ENCODE data around the gene VIPR2. TPM values are rescaled to one million over a fixed set of nuclear protein-coding genes. Genes with fewer than 3 reads are reported as not detected.

VIPR2 gene
- polyA plus RNA-seq, 1 donor from 2014 or later: 0.51 TPM

DNA sequence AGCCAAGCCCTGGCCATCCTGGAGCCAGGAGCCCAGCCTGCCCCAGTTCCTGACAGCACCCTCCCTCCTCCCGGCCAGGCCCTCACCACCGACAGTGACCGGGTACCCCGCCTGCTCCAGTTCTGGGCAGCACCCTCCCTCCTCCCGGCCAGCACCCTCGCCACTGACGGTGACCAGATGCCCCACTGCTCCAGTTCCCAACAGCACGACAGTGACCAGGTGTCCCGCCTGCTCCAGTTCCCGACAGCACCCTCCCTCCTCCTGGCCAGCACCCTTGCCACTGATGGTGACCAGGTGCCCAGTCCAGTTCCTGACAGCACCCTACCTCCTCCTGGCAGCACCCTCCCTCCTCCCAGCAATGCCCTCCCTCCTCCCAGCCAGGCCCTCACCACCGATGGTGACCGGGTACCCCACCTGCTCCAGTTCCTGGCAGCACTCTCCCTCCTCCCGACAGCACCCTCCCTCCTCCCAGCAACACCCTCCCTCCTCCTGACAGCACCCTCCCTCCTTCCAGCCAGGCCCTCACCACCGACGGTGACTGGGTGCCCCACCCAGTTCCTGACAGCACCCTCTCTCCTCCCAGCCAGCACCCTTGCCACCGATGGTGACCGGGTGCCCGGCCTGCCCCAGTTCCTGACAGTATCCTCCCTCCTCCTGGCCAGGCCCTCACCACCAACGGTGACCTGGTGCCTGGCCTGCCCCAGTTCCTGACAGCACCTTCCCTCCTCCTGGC, 40.3 kb downstream of the VIPR2 start:
- no peak overlapping the region for H3K27ac ChIP-seq (ENCODE audit: low read length)
- H3K4me3 ChIP-seq (ENCODE audit: low read length): no peak overlapping the region
- no peaks in the 10 kb centered on the region for H3F3A ChIP-seq (ENCODE audit: insufficient read depth, low read length, poor library complexity, severe bottlenecking)
- no peaks in the 10 kb centered on the region for H3K27me3 ChIP-seq (ENCODE audit: insufficient read depth, low read depth, low read length)
- H3K9me3 ChIP-seq (ENCODE audit: low read length): no peaks in the 10 kb centered on the region
- no peak overlapping the region for H2AFZ ChIP-seq (ENCODE audit: low read depth, low read length)
- H3K9me2 ChIP-seq (ENCODE audit: insufficient read depth, low read length): no peaks in the 10 kb centered on the region
- H3K4me2 ChIP-seq (ENCODE audit: low read length): no peak overlapping the region
- TF ChIP-seq POLR2AphosphoS5 (IDR thresholded peaks at IDR 0.05): no peak
- no peaks in the 10 kb centered on the region for H3K79me2 ChIP-seq (replicated peaks; ENCODE audit: insufficient read depth, low read length)
- H4K20me1 ChIP-seq (ENCODE audit: insufficient read depth): no peaks in the 10 kb centered on the region
- H3K36me3 ChIP-seq (ENCODE audit: insufficient read depth, low read length): no peaks in the 10 kb centered on the region
- no peak overlapping the region for H3K9ac ChIP-seq (ENCODE audit: low read length)

DNA sequence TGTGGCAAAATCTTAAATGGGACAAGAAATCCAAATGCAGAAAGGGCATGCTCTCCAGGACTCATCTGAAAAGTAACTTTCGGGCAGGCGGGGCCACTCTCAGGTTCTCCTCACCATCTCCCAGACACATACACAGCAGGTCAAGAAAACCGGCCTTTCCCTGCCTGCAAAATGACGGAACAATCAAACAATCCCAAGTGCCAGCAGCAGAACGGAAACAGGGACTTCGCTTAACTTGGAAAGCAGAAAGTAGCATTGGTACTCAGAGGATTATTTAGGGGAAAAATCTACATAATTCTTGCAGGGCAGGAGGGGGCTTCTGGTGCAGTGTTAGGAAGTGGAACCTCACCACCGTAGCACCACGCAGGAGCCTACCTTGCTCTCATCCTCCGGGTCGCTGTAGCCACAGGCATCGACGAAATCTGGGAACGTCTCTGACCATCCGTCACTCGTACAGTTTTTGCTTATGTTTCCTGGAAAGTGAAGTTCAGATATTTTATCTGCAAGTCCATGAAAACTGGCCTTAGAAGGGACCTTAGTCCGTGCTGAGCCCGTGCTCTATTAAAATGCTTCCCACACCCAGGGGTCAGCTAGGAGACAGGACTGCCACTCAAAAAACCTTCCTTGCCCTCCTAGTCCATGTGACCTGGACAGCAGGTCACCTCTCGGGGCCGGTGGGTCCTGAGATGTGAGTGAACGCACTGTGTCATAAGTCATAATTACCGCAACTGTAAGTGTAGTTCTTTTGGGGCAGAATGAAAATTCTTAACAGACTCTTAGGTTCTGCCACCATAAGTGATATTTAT, 41.1 kb downstream of the VIPR2 start:
- Histone ChIP-seq H3F3A (ENCODE audit: insufficient read depth, low read length, poor library complexity, severe bottlenecking) (no peaks in the 10 kb centered on the region), H3K4me3 (ENCODE audit: low read length) (no peak overlapping the region), H4K20me1 (ENCODE audit: insufficient read depth) (no peaks in the 10 kb centered on the region), H3K4me2 (ENCODE audit: low read length) (no peak overlapping the region), H3K27me3 (ENCODE audit: insufficient read depth, low read depth, low read length) (no peaks in the 10 kb centered on the region), H3K79me2 (replicated peaks; ENCODE audit: insufficient read depth, low read length) (no peaks in the 10 kb centered on the region), H3K27ac (ENCODE audit: low read length) (no peak overlapping the region), H3K9ac (ENCODE audit: low read length) (no peak overlapping the region), H2AFZ (ENCODE audit: low read depth, low read length) (no peak overlapping the region), H3K9me2 (ENCODE audit: insufficient read depth, low read length) (no peaks in the 10 kb centered on the region), H3K9me3 (ENCODE audit: low read length) (no peaks in the 10 kb centered on the region), H3K36me3 (ENCODE audit: insufficient read depth, low read length) (no peaks in the 10 kb centered on the region)
- TF ChIP-seq SMC3 (conservative IDR thresholded peaks at IDR 0.05; ENCODE audit: poor library complexity) (no peak), POLR2AphosphoS5 (IDR thresholded peaks at IDR 0.05) (no peak), RAD21 (conservative IDR thresholded peaks at IDR 0.05) (no peak), TAF1 (IDR thresholded peaks at IDR 0.05; ENCODE audit: low read depth) (no peak), EP300 (conservative IDR thresholded peaks at IDR 0.05; ENCODE audit: poor library complexity, severe bottlenecking) (no peak), MXI1 (conservative IDR thresholded peaks at IDR 0.05; ENCODE audit: poor library complexity, severe bottlenecking) (no peak), EZH2 (IDR thresholded peaks at IDR 0.05; ENCODE audit: borderline replicate concordance, insufficient read depth, low read length, poor library complexity, severe bottlenecking) (no peak)
- TF ChIP-seq, protein P1, sequence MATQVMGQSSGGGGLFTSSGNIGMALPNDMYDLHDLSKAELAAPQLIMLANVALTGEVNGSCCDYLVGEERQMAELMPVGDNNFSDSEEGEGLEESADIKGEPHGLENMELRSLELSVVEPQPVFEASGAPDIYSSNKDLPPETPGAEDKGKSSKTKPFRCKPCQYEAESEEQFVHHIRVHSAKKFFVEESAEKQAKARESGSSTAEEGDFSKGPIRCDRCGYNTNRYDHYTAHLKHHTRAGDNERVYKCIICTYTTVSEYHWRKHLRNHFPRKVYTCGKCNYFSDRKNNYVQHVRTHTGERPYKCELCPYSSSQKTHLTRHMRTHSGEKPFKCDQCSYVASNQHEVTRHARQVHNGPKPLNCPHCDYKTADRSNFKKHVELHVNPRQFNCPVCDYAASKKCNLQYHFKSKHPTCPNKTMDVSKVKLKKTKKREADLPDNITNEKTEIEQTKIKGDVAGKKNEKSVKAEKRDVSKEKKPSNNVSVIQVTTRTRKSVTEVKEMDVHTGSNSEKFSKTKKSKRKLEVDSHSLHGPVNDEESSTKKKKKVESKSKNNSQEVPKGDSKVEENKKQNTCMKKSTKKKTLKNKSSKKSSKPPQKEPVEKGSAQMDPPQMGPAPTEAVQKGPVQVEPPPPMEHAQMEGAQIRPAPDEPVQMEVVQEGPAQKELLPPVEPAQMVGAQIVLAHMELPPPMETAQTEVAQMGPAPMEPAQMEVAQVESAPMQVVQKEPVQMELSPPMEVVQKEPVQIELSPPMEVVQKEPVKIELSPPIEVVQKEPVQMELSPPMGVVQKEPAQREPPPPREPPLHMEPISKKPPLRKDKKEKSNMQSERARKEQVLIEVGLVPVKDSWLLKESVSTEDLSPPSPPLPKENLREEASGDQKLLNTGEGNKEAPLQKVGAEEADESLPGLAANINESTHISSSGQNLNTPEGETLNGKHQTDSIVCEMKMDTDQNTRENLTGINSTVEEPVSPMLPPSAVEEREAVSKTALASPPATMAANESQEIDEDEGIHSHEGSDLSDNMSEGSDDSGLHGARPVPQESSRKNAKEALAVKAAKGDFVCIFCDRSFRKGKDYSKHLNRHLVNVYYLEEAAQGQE (IDR thresholded peaks at IDR 0.05; ENCODE audit: borderline replicate concordance): no peak
- TF ChIP-seq, protein P2, sequence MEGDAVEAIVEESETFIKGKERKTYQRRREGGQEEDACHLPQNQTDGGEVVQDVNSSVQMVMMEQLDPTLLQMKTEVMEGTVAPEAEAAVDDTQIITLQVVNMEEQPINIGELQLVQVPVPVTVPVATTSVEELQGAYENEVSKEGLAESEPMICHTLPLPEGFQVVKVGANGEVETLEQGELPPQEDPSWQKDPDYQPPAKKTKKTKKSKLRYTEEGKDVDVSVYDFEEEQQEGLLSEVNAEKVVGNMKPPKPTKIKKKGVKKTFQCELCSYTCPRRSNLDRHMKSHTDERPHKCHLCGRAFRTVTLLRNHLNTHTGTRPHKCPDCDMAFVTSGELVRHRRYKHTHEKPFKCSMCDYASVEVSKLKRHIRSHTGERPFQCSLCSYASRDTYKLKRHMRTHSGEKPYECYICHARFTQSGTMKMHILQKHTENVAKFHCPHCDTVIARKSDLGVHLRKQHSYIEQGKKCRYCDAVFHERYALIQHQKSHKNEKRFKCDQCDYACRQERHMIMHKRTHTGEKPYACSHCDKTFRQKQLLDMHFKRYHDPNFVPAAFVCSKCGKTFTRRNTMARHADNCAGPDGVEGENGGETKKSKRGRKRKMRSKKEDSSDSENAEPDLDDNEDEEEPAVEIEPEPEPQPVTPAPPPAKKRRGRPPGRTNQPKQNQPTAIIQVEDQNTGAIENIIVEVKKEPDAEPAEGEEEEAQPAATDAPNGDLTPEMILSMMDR (IDR thresholded peaks at IDR 0.05; ENCODE audit: poor library complexity, severe bottlenecking): no peak

Data from neural cell (in vitro differentiated cells).